Measurements from ENCODE around the gene TCEAL7.

TCEAL7 gene

GRCh38 chrX:103372886-103373285 lies 42.8 kb downstream of the TCEAL7 start:
- WGBS, 2 donors (ENCODE audit: extremely low coverage in 2 of 2, insufficient read length in 2 of 2, insufficient replicate concordance in 1 of 2) = no CpG with 5 or more reads among the region's 2 CpGs
- Histone ChIP-seq H3K9ac (ENCODE audit: low read depth, low read length, poor library complexity) (no peak overlapping the region), H2BK5ac (ENCODE audit: low read length) (no peak overlapping the region), H2AK5ac (ENCODE audit: low read depth, low read length) (no peak overlapping the region), H3K27ac (replicated peaks; ENCODE audit: low read length) (no peak overlapping the region), H3K36me3 (replicated peaks in 1 of 2; ENCODE audit: control insufficient read depth in 2 of 2, insufficient read depth in 2 of 2, low read length in 2 of 2) (peaks cover 0 to 6% of the 10 kb centered on the region in 2 donors), H3K4me1 (ENCODE audit: control insufficient read depth in 2 of 2, insufficient read depth in 1 of 2, low read depth in 1 of 2, low read length in 2 of 2) (peaks cover 0 to 2% of the 10 kb centered on the region in 2 donors), H2AFZ (ENCODE audit: low read length) (no peak overlapping the region), H4K91ac (ENCODE audit: low read depth, low read length, poor library complexity) (no peak overlapping the region), H3K18ac (ENCODE audit: low read length) (no peak overlapping the region), H3K27me3 (ENCODE audit: control insufficient read depth in 3 of 3, insufficient read depth in 3 of 3, low read depth in 1 of 3, low read length in 3 of 3) (no peaks in the 10 kb centered on the region), H3K23ac (ENCODE audit: low read depth, low read length, poor library complexity) (no peak overlapping the region), H3K4me2 (ENCODE audit: insufficient read depth, low read length, poor library complexity, severe bottlenecking) (no peak overlapping the region), H3K9me3 (replicated peaks in 1 of 2; ENCODE audit: control insufficient read depth in 2 of 2, insufficient read depth in 1 of 2, low read depth in 1 of 2, low read length in 2 of 2) (no peaks in the 10 kb centered on the region), H3K79me1 (ENCODE audit: low read depth, low read length) (no peaks in the 10 kb centered on the region), H3K14ac (ENCODE audit: low read length) (no peak overlapping the region), H2BK15ac (ENCODE audit: low read length) (no peak overlapping the region), H3K4ac (ENCODE audit: low read length) (no peak overlapping the region), H4K8ac (ENCODE audit: low read depth, low read length) (no peak overlapping the region), H3K4me3 (ENCODE audit: low read length in 2 of 2) (no peak overlapping the region), H2BK12ac (ENCODE audit: low read length) (no peak overlapping the region), H2BK120ac (ENCODE audit: low read depth, low read length) (no peak overlapping the region)
- no peak for DNase-seq (ENCODE audit: low spot score)

GRCh38 chrX:103373581-103373980 lies 43.5 kb downstream of the TCEAL7 start:
- H4K8ac ChIP-seq (ENCODE audit: low read depth, low read length) = no peak overlapping the region
- H4K91ac ChIP-seq (ENCODE audit: low read depth, low read length, poor library complexity) = no peak overlapping the region
- H3K36me3 ChIP-seq (replicated peaks in 1 of 2; ENCODE audit: control insufficient read depth in 2 of 2, insufficient read depth in 2 of 2, low read length in 2 of 2) = peaks cover 0 to 11% of the 10 kb centered on the region in 2 donors
- H3K9ac ChIP-seq (ENCODE audit: low read depth, low read length, poor library complexity) = no peak overlapping the region
- no peak overlapping the region for H3K4me2 ChIP-seq (ENCODE audit: insufficient read depth, low read length, poor library complexity, severe bottlenecking)
- no peak overlapping the region for H3K27ac ChIP-seq (replicated peaks; ENCODE audit: low read length)
- H2AFZ ChIP-seq (ENCODE audit: low read length) = no peak overlapping the region
- DNase-seq (ENCODE audit: low spot score) = no peak
- no peak overlapping the region for H3K4ac ChIP-seq (ENCODE audit: low read length)
- H3K23ac ChIP-seq (ENCODE audit: low read depth, low read length, poor library complexity) = no peak overlapping the region
- no peaks in the 10 kb centered on the region for H3K9me3 ChIP-seq (replicated peaks in 1 of 2; ENCODE audit: control insufficient read depth in 2 of 2, insufficient read depth in 1 of 2, low read depth in 1 of 2, low read length in 2 of 2)
- no CpG with 5 or more reads among the region's 3 CpGs for WGBS, 2 donors (ENCODE audit: extremely low coverage in 2 of 2, insufficient read length in 2 of 2, insufficient replicate concordance in 1 of 2)
- H3K14ac ChIP-seq (ENCODE audit: low read length) = no peak overlapping the region
- H2BK12ac ChIP-seq (ENCODE audit: low read length) = no peak overlapping the region
- no peak overlapping the region for H2BK5ac ChIP-seq (ENCODE audit: low read length)
- H3K4me3 ChIP-seq (ENCODE audit: low read length in 2 of 2) = no peak overlapping the region
- no peak overlapping the region for H3K18ac ChIP-seq (ENCODE audit: low read length)
- H2AK5ac ChIP-seq (ENCODE audit: low read depth, low read length) = no peak overlapping the region
- H3K79me1 ChIP-seq (ENCODE audit: low read depth, low read length) = no peaks in the 10 kb centered on the region
- H3K4me1 ChIP-seq (ENCODE audit: control insufficient read depth in 2 of 2, insufficient read depth in 1 of 2, low read depth in 1 of 2, low read length in 2 of 2) = peaks cover 0 to 2% of the 10 kb centered on the region in 2 donors
- H2BK120ac ChIP-seq (ENCODE audit: low read depth, low read length) = no peak overlapping the region
- H2BK15ac ChIP-seq (ENCODE audit: low read length) = no peak overlapping the region
- no peaks in the 10 kb centered on the region for H3K27me3 ChIP-seq (ENCODE audit: control insufficient read depth in 3 of 3, insufficient read depth in 3 of 3, low read depth in 1 of 3, low read length in 3 of 3)

GRCh38 chrX:103376118-103376978 lies 46.3 kb downstream of the TCEAL7 start, which contains the start of gene BEX3:
Gene BEX3 (plus strand): TSS chrX:103376538. CDS start chrX:103377522, 984 bp downstream.
- Histone ChIP-seq H2BK5ac (ENCODE audit: low read length) (no peak within 1 kb of the TSS), H3K27me3 (ENCODE audit: control insufficient read depth in 3 of 3, insufficient read depth in 3 of 3, low read depth in 1 of 3, low read length in 3 of 3) (no peaks in the 10 kb centered on the region), H2AFZ (ENCODE audit: low read length) (peak within 1 kb of the TSS; percentile 86), H2BK15ac (ENCODE audit: low read length) (no peak within 1 kb of the TSS), H4K8ac (ENCODE audit: low read depth, low read length) (no peak within 1 kb of the TSS), H3K18ac (ENCODE audit: low read length) (peak within 1 kb of the TSS; percentile 85), H3K4me1 (ENCODE audit: control insufficient read depth in 2 of 2, insufficient read depth in 1 of 2, low read depth in 1 of 2, low read length in 2 of 2) (peaks cover 0 to 2% of the 10 kb centered on the region in 2 donors), H3K79me1 (ENCODE audit: low read depth, low read length) (no peaks in the 10 kb centered on the region), H2BK12ac (ENCODE audit: low read length) (no peak within 1 kb of the TSS), H3K4me2 (ENCODE audit: insufficient read depth, low read length, poor library complexity, severe bottlenecking) (peak within 1 kb of the TSS; percentile 66), H3K27ac (replicated peaks; ENCODE audit: low read length) (peak within 1 kb of the TSS; percentile 71), H3K9me3 (replicated peaks in 1 of 2; ENCODE audit: control insufficient read depth in 2 of 2, insufficient read depth in 1 of 2, low read depth in 1 of 2, low read length in 2 of 2) (no peaks in the 10 kb centered on the region), H2AK5ac (ENCODE audit: low read depth, low read length) (no peak within 1 kb of the TSS), H3K9ac (ENCODE audit: low read depth, low read length, poor library complexity) (peak within 1 kb of the TSS; percentile 84), H3K14ac (ENCODE audit: low read length) (no peak within 1 kb of the TSS), H3K23ac (ENCODE audit: low read depth, low read length, poor library complexity) (peak within 1 kb of the TSS; percentile 91), H3K36me3 (replicated peaks in 1 of 2; ENCODE audit: control insufficient read depth in 2 of 2, insufficient read depth in 2 of 2, low read length in 2 of 2) (peaks cover 0 to 24% of the 10 kb centered on the region in 2 donors), H3K4ac (ENCODE audit: low read length) (no peak within 1 kb of the TSS), H2BK120ac (ENCODE audit: low read depth, low read length) (no peak within 1 kb of the TSS), H3K4me3 (ENCODE audit: low read length in 2 of 2) (peak within 1 kb of the TSS; percentile 64 to 94), H4K91ac (ENCODE audit: low read depth, low read length, poor library complexity) (no peak within 1 kb of the TSS)
- no CpG with 5 or more reads among the region's 62 CpGs for WGBS, 2 donors (ENCODE audit: extremely low coverage in 2 of 2, insufficient read length in 2 of 2, insufficient replicate concordance in 1 of 2)
- no peak for DNase-seq (ENCODE audit: low spot score)

- Histone ChIP-seq H3K79me1 (ENCODE audit: low read depth, low read length) (no peaks in the 10 kb centered on the region), H3K4me3 (ENCODE audit: low read length in 2 of 2) (peak overlapping the region; percentile 64 to 84), H2AFZ (ENCODE audit: low read length) (peak overlapping the region; percentile 47), H3K36me3 (replicated peaks in 1 of 2; ENCODE audit: control insufficient read depth in 2 of 2, insufficient read depth in 2 of 2, low read length in 2 of 2) (peaks cover 0 to 24% of the 10 kb centered on the region in 2 donors), H4K91ac (ENCODE audit: low read depth, low read length, poor library complexity) (no peak overlapping the region), H2BK120ac (ENCODE audit: low read depth, low read length) (no peak overlapping the region), H2BK5ac (ENCODE audit: low read length) (no peak overlapping the region), H3K14ac (ENCODE audit: low read length) (no peak overlapping the region), H3K9ac (ENCODE audit: low read depth, low read length, poor library complexity) (peak overlapping the region; percentile 84), H2BK12ac (ENCODE audit: low read length) (no peak overlapping the region), H3K4me2 (ENCODE audit: insufficient read depth, low read length, poor library complexity, severe bottlenecking) (no peak overlapping the region), H3K4ac (ENCODE audit: low read length) (no peak overlapping the region), H3K18ac (ENCODE audit: low read length) (no peak overlapping the region), H2AK5ac (ENCODE audit: low read depth, low read length) (no peak overlapping the region), H2BK15ac (ENCODE audit: low read length) (no peak overlapping the region), H3K23ac (ENCODE audit: low read depth, low read length, poor library complexity) (no peak overlapping the region), H3K4me1 (ENCODE audit: control insufficient read depth in 2 of 2, insufficient read depth in 1 of 2, low read depth in 1 of 2, low read length in 2 of 2) (peaks cover 0 to 2% of the 10 kb centered on the region in 2 donors), H3K27me3 (ENCODE audit: control insufficient read depth in 3 of 3, insufficient read depth in 3 of 3, low read depth in 1 of 3, low read length in 3 of 3) (no peaks in the 10 kb centered on the region), H4K8ac (ENCODE audit: low read depth, low read length) (no peak overlapping the region), H3K9me3 (replicated peaks in 1 of 2; ENCODE audit: control insufficient read depth in 2 of 2, insufficient read depth in 1 of 2, low read depth in 1 of 2, low read length in 2 of 2) (no peaks in the 10 kb centered on the region), H3K27ac (replicated peaks; ENCODE audit: low read length) (no peak overlapping the region)
- WGBS, 2 donors (ENCODE audit: extremely low coverage in 2 of 2, insufficient read length in 2 of 2, insufficient replicate concordance in 1 of 2) = no CpG with 5 or more reads among the region's 19 CpGs
- no peak for DNase-seq (ENCODE audit: low spot score)
Measured at GRCh38 chrX:103376979-103377324, 46.9 kb downstream of the TCEAL7 start.

Data from neuronal stem cell (in vitro differentiated cells).